CD4-positive, alpha-beta T cell treated with Interleukin-21 for 1 hour (primary cell): ENCODE data around the gene GOSR2.
"Not testable (repeated sequence)": the region's sequence is repeated elsewhere in the genome, so short reads cannot be mapped to it uniquely, and the experiment has no call there.

ENCODE experiments used
- DNase-seq: peaks from one replicate; pipeline ENCODE4 v3.0.0-alpha.2; 2020

Gene GOSR2

GRCh38 chr17:46935658-46936266 is 12.8 kb downstream of the GOSR2 start:
- no peak for DNase-seq

GRCh38 chr17:46940692-46941404 is 17.9 kb downstream of the GOSR2 start:
- DNase-seq, result peak; percentile 66

GRCh38 chr17:46942441-46943217 is 19.7 kb downstream of the GOSR2 start:
- peak; percentile 38 for DNase-seq

GRCh38 chr17:46943218-46943500 is 20.2 kb downstream of the GOSR2 start:
- DNase-seq, result no peak

GRCh38 chr17:46943501-46944393 is 20.8 kb downstream of the GOSR2 start:
- DNase-seq, result no peak

- no peak for DNase-seq
These were observed 22.0 kb downstream of the GOSR2 start for GRCh38 chr17:46944931-46945330.

- DNase-seq, result no peak
These were observed 24.3 kb downstream of the GOSR2 start for GRCh38 chr17:46947216-46947615.

GRCh38 chr17:46948544-46948943 is 25.6 kb downstream of the GOSR2 start:
- DNase-seq, result no peak

- no peak for DNase-seq
These were observed 26.6 kb downstream of the GOSR2 start for GRCh38 chr17:46949291-46950174.

- no peak for DNase-seq
These were observed 27.5 kb downstream of the GOSR2 start for GRCh38 chr17:46950342-46950996.

GRCh38 chr17:46950997-46951621 is 28.1 kb downstream of the GOSR2 start:
- DNase-seq, result no peak

GRCh38 chr17:46951706-46952105 is 28.7 kb downstream of the GOSR2 start:
- no peak for DNase-seq

- DNase-seq, result no peak
These were observed 29.2 kb downstream of the GOSR2 start for GRCh38 chr17:46952115-46952514.

GRCh38 chr17:46953191-46953590 is 30.2 kb downstream of the GOSR2 start:
- not testable (repeated sequence) for DNase-seq

GRCh38 chr17:46958041-46958591 is 35.2 kb downstream of the GOSR2 start:
- no peak for DNase-seq

- no peak for DNase-seq
These were observed 37.2 kb downstream of the GOSR2 start for GRCh38 chr17:46960152-46960551.

- no peak for DNase-seq
These were observed 39.4 kb downstream of the GOSR2 start for GRCh38 chr17:46962374-46962790.

GRCh38 chr17:46963571-46963970 is 40.6 kb downstream of the GOSR2 start:
- no peak for DNase-seq

- DNase-seq, result no peak
These were observed 41.6 kb downstream of the GOSR2 start for GRCh38 chr17:46964315-46965265.
